Superior temporal gyrus (tissue), 1 donor: ENCODE measurements around the gene HEBP2.
"Not testable (repeated sequence)": the region's sequence is repeated elsewhere in the genome, so short reads cannot be mapped to it uniquely, and the experiment has no call there.

ENCODE experiments used
- DNase-seq: peaks from one replicate; pipeline ENCODE4 v3.0.0-alpha.2; 2016; ENCODE audit errors: extremely low spot score

HEBP2 gene

GRCh38 chr6:138403801-138404665 is at the start of gene HEBP2:
TSS of gene HEBP2 (plus strand) at chr6:138404223. CDS start at chr6:138404496, 273 bp downstream.
- DNase-seq: no peak

- DNase-seq: no peak
Observed at GRCh38 chr6:138357928-138358327, 46.1 kb upstream of the HEBP2 start.

- not testable (repeated sequence) for DNase-seq
Observed at GRCh38 chr6:138368684-138369083, 35.3 kb upstream of the HEBP2 start.

GRCh38 chr6:138370631-138371451 is 33.2 kb upstream of the HEBP2 start:
- no peak for DNase-seq

GRCh38 chr6:138371452-138371711 is 32.6 kb upstream of the HEBP2 start:
- DNase-seq: no peak

GRCh38 chr6:138371720-138372119 is 32.3 kb upstream of the HEBP2 start:
- no peak for DNase-seq

- DNase-seq: no peak
Observed at GRCh38 chr6:138372711-138373463, 31.1 kb upstream of the HEBP2 start.

- DNase-seq: no peak
Observed at GRCh38 chr6:138374230-138374629, 29.8 kb upstream of the HEBP2 start.

- DNase-seq: no peak
Observed at GRCh38 chr6:138374815-138375214, 29.2 kb upstream of the HEBP2 start.

GRCh38 chr6:138377042-138377441 is 27.0 kb upstream of the HEBP2 start:
- no peak for DNase-seq

GRCh38 chr6:138377844-138378243 is 26.2 kb upstream of the HEBP2 start, which contains the start of gene SMIM28:
TSS of gene SMIM28 (plus strand) at chr6:138377905. CDS start at chr6:138378073, 168 bp downstream.
- DNase-seq: no peak

GRCh38 chr6:138378463-138378862 is 25.6 kb upstream of the HEBP2 start:
- DNase-seq: no peak

- DNase-seq: no peak
Observed at GRCh38 chr6:138382498-138383265, 21.3 kb upstream of the HEBP2 start.

- no peak for DNase-seq
Observed at GRCh38 chr6:138383776-138384175, 20.2 kb upstream of the HEBP2 start.

- DNase-seq: no peak
Observed at GRCh38 chr6:138386897-138387296, 17.1 kb upstream of the HEBP2 start.

- DNase-seq: no peak
Observed at GRCh38 chr6:138387577-138388368, 16.2 kb upstream of the HEBP2 start.

GRCh38 chr6:138389551-138389950 is 14.5 kb upstream of the HEBP2 start:
- DNase-seq: no peak

GRCh38 chr6:138393871-138394783 is 9.9 kb upstream of the HEBP2 start:
- no peak for DNase-seq

GRCh38 chr6:138396709-138397108 is 7.3 kb upstream of the HEBP2 start:
- no peak for DNase-seq
